HG03139 (cell line): ENCODE data around the gene WFDC1.
"Not testable (repeated sequence)": the region's sequence is repeated elsewhere in the genome, so short reads cannot be mapped to it uniquely, and the experiment has no call there.

ENCODE experiments used
- ATAC-seq: cut with Tn5 transposase; IDR thresholded peaks from one replicate; pipeline ENCODE4 v1.9.1; 2021; ENCODE audit not compliant: unreplicated experiment

Gene WFDC1

DNA sequence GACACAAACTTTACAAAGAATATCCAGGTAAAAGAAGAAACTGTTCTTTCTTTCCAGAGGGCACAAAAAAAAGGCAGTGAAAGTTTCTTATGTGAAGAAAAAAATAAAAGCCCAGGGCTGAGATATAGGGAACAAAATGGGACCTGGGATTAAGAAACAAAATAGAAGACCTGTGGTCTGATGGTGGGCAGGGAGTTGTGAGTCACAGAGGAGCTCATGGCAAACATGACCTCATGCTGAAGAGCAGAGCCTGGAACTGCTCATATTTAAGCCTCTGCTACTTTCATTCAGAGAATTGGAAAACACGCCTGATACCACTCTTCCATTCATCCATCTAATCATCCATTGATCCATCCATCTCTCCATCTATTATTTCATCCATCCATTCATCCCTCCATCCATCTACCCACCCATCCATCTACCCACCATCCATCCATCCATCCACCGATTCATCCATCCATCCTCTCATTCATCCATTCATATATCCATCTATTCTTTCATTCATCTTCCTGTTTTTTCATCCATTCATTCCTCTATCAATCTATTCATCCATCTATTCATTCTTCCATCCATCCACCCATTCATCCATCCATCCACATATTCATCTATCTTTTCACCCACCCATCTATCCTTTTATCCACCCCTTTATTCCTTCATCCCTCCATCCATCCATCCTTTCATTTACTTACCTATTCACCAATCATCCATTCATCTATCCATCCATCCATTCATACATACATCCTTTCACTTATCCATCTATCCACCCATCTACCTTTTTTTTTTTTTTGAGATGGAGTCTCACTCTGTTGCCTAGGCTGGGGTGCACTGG is 30.0 kb downstream of the WFDC1 start:
- ATAC-seq = no peak

DNA sequence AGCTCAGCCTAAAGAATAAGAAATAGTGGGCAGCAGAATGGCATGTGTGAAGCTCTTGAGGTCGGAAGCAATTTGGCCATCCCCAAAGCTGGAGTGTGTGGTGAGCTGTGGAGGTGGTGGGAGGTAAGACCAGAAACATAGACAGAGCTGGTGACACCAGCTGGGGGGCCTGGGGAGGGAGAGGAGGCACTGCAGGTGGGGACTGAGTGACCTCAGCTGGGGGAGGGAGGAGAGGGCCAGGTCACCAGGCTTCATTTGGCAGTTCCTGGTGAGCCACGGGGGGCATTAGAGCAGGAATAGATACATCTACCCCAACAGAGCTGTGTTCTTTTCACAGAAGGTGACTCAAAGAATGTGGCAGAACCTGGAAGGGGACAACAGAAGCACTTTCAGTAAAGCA is 31.9 kb downstream of the WFDC1 start:
- no peak for ATAC-seq

DNA sequence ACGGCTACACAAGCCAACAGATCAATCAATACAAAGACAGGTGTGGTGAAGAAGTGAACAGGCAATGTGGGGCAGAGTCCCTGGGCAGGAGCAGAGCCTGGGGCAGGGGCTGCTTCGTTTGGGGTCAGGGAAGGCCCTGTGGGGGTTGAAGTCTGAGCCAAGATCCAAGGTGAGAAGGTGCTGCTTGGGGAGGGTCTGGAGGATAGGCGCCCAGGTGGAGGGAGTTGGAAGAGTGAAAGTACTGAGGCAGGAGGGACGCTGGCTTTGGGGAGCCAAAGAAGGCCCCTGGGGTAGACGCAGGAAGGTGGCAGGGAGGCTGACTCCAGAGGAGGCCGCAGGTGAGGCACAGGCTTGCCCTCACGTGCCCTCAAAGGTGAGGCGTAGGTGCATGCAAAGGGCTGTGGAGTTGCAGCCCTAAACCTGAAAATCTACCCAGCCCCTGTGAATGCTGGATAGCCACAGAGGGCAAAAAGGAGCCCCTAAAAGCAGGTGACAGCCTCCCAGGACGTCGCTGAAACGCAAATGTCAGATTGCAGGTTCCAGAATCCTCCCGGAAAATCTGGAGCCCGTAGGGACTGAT is 33.3 kb downstream of the WFDC1 start:
- no peak for ATAC-seq

DNA sequence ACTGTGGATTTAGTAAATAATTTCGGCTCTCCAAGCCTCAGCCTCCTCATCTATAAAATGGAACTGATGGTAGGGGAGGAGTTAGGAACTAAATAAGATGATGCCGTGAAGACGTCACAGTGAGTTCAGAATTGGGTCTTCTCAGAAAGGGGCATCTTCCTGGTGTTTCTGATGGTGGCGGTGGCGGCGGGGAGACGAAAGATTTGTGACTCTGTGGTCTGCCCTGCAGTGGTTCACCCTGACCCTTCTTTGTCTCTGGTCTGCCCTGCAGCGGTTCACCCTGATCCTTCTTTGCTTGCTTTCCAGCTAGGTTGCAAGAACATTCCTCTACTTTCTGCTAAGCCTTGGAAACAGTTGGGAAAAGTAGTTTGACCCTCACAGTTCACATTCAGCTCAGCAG is 34.3 kb downstream of the WFDC1 start:
- no peak for ATAC-seq

DNA sequence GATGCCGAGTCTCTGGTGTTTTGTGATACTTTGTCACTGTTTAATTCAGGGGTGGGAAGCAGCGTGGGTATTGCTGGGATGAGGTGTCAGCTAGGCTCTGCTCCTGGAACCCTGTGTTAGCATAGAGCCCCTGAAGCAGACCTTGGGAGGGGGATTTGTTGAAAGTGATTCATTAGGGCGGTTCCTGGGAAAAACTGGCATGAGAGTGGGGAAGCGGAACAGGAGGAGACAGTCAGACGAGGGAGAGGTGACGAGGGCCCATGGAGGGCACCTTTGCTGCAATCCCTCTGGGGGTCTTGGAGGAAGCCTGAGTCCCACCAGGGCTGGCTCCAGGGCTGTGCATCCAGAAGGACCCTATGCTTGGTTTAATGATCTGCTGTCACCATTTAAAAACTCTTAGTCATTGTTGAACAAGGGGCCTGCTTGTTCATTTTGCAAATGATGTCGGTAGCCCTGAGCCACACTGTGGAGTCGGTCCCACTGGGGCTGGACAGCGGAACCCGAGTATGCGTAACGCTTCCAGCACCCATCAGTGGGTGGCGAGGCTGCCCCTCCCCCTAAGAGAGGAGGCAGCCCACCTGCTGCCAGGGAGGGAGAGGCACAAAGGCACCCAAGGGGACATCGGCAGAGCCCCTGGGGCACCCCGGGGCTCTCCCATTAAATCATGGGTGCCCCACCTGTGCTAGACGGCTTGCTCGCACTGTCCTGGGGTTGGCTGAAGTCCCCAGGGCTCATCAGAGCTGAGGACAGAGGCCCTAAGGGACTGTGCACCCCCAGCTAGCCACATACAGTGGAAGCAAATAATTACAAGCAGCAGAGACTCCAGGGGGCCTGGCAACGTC is 35.4 kb downstream of the WFDC1 start:
- no peak for ATAC-seq

DNA sequence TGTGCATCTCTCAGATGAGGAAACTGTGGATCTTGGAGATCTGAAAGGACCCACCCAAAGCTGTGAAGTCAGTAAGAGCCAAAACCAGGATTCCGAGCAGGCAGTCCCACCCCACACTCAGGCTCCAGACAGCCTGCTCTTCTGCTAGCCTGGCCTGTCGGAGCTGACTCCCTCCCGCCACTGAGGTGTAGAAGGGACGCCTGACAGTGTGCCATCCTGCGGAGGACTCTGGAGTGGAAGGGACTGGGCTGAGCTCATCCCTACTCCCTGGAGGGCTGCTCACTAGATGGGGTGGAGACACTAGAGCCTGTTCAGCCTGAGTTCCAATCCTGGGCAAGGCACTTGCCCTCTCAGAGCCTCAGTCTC is 36.0 kb downstream of the WFDC1 start:
- no peak for ATAC-seq

DNA sequence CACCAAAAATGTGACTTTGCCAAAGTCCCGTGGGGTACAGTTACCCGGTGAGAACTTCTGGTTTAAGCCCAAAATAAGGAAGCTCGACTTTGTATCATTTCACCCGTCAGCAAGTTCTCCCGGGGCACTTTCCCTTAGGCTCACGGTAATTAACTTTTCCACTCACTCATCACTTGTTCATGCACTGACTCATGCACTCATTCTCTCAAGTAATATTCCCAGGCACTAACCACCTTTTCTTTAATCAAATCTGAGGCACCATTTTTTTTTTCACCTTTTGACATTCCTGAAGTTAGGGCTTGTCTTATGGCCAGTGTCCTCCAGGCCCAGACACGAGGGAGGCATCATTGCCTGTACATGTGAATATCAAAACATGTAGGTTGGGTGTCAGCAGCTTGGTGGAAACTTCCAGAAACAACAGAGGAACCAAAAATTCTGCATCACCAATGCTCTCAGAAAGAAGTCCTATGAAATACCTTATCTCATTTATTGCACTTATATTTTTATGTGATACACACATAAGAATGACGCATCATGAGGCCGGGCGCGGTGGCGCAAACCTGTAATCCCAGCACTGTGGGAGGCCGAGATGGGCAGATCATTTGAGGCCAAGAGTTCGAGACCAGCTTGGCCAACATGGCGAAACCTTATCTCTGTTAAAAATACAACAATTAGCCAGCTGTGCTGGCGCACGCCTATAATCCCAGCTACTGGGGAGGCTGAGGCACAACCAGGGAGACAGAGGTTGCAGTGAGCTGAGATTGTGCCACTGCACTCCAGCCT is 37.5 kb downstream of the WFDC1 start:
- no peak for ATAC-seq

DNA sequence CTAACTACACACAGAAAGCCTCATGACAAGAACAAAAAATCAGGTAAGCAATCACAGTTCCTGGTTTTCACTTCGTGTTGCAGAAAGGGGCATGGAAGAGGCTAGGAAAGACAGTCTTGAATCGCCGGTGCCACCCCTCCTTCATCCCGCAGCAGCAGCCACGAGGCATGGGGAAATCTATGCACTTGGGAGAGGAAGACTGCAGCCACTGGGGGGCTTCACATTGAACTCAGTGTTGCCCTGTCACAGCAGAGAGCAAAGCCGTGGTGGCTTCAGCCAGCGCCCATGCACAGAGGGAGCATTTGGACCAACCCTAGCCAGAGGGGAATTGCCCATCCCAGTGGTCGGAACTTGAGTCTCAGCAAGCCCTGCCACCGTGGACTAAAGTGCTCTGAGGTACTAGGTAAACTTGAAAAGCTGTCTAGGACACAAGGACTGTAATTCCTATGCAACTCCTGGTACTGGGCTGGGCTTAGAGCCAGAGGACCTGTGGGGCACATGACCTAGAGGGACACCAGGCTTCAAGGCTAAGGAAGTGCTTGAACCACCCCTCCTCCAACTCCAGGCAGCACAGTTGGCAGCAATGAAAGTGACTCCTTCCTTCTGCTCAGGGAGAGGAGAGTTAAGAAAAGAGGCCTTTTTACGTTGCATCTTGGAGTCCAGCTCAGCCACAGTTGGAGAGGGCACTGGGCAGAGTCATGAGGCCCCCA is 38.5 kb downstream of the WFDC1 start:
- ATAC-seq = no peak

DNA sequence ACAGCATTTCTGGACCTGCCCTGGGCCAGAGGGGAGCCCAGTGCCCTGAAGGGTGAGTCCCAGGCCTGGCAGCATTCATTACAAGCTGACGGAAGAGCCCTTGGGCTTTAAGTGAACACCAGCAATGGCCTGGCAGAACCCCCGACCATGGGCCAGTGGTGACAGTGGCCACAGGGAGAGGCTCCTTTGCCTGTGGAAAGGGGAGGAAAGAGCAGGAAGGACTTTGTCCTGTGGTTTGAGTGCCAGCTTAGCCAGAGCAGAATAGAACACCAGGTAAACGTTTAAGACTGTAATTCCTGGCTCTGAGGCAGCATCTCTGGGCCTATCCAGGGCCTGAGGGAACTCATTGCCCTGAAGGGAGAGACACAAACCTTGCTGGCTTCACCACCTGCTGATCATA is 39.4 kb downstream of the WFDC1 start:
- no peak for ATAC-seq

DNA sequence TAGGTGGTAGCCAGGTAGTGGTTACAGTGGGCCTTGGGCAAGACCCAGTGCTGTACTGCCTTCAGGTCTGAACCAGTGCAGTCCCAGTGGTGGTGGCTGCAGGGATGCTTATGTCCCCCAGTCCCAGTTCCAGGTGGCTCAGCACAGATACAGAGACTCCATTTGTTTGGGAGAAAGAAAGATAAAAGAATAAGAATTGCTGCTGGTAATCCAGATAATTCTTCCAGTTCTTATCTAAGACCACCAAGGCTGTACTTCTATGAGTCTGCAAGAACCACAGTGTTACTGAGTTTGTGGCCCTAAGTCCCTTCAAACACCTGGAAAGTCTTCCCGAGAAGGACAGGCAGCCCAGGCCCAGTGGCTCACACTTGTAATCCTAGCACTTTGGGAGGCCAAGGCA is 39.8 kb downstream of the WFDC1 start:
- ATAC-seq = no peak

DNA sequence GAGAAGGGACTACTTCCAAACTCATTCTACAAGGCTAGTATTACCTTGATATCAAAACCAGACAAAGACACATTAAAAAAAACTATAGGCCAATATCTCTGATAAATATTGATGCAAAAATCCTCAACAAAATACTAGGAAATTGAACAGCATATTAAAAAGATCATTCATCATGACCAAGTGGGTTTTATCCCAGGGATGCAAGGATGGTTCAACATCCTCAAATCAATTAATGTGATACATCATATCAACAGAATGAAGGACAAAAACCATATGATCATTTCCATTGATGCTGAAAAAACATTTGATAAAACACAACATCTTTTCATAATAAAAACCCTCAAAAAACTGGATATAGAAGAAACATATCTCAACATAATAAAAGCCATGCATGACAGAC is 42.6 kb downstream of the WFDC1 start:
- not testable (repeated sequence) for ATAC-seq

DNA sequence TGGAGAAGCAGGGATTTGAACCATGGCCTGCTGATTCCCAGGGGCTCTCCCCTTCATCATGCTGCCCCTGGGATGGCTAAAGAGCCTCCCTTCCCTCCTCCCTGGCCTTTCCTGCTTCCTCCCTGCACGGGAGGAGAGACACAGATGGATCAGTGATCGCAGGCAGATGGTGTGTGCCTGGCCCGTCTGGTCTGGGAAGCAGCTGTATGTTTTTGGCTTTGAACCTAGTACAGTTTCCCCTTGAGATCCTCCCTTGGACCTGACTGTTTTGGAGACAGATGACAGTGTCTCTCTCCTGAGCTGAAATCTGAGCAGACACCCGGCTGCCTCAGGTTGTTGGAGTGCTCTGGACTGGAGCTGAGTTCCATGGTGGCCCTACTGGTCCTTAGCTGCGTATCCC is 44.6 kb downstream of the WFDC1 start:
- no peak for ATAC-seq

DNA sequence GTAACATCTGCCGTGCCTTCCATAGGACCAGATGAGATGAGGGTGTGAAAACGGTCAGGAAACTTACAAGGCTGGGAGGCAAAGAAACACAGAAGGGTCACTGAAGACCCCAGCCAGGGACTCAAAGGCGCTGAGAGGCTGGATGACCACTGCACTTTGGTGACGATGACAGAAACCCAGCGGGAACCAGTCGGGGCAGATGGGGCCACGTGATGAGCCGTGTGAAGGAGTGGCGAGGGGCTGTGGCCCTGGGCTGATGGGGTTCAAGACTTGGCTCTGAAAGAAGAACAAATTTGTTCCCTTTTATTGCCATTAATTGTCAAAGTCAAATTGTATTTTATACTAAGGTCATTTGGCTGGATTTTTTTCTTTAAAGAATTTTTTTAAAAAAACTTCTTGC is 45.1 kb downstream of the WFDC1 start:
- ATAC-seq = no peak

DNA sequence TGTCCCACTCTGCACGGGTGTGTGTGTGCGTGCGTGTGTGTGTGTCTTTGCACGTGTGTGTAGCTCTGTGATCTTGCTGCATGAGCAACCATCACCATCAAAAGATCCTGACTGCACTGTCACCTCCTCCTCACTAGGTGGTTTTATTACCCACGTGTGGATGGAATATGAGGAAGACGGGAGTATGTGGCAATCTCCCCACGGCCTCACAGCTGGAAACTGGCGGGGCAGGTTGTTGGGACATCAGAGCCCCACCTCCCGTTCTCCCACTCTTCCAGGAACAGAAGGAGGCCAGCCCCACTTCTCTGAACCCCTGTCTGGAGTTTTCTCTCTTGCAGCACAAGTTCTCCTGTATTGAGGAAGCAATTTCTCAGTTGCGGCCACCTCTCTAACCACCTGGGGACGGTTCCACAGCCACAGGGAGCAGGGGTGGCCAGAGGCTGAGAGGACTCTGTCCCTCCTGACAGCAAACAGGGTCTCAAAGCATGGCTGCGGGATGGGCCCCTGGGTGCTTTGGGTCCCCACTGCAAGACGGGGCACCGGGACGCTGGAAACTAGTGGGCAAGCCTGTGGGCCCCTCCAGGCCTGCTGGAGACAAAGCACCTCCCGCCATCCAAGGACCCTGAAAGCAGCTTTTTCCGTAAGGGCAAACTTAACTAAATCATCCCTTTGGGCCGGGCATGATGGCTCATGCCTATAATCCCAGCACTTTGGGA is 45.8 kb downstream of the WFDC1 start:
- ATAC-seq = no peak

DNA sequence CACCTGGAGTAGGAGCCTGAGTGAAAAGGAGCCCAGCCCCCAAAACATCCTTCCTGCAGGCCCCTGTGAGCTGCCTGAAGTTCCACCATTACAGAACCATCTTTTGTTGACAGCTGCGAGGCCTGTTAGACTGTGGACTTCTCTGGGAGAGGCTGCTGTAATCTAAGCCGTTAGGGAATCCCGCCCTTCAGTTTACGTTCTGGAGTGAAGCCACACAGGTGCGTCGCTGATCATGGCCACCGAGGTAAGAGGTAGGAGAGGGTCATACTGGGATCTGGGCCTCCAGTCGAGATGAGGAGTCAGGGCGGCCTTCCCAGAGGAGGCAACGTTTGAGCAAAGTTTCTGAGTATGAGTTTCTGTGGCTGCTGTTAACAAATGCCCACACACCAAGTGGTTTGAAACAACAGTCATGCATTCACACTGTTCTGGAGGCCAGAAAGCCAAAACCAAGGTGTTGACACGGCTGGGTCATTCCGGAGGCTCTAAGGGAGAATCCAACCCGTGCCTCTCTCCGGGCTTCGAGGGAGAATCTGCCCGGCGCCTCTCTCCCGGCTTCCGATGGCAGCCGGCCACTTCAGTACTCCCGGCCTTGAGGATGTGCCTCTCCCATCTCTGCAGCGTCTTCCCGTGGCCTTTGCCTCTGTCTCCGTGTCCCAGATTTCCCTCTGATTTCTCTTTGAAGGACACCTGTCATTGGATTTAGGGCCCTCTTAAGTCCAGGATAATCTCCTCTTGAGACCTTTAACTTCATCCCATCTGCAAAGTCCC is 47.0 kb downstream of the WFDC1 start:
- no peak for ATAC-seq

DNA sequence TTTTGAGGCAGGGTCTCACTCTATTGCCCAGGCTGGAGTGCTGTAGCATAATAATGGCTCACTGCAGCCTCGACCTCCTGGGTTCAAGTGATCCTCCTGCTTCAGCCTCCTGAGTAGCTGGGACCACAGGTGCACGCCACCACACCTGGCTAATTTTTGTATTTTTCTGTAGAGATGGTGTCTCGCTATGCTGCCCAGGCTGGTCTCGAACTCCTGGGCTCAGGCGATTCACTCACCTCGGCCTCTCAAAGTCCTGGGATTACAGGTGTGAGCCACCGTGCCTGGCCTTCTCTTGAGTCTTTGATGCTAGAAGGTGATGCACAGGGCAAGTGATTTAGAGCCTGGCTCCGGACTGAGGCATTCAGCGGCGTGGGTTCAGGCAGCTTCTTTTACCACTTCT is 49.1 kb downstream of the WFDC1 start:
- ATAC-seq = not testable (repeated sequence)

DNA sequence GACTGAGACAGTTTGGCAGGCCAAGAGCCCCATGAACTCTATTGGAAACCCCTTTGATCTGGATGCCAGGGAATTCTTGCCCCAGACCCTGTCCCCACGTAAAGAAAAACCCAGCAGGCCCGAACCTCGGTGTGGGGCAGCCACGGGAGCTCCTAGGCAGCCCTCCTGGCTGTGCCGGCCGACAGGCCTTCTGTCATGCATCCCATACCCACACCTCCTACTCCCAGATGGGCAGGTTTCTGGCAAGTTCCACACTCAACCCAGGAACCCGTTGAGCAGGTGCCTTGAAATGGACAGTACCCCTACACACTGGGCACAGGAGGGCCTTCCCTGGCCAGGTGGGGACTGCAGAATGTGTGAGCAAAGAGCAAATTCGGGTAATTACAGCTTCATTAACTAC is 50.1 kb downstream of the WFDC1 start:
- no peak for ATAC-seq

DNA sequence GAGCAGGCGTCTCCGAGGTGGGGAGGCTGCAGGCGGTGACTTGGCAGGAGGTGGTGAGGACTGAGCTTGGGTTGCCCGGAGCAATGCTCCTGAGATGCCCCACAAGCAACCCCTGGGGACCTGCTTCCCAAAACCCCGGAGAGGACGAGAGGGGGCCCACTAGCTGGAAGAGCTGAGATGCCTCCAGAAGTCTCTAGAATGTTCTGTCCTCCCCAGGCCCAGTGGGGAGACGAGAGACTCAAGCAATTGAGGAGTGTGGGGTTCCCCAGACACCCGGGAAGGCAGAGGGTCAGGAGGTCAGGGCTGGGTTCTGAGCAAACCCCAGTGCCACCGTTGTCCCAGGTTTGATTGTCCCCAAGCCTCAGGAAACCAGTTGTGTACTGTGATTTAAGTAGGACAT is 52.5 kb downstream of the WFDC1 start:
- no peak for ATAC-seq

DNA sequence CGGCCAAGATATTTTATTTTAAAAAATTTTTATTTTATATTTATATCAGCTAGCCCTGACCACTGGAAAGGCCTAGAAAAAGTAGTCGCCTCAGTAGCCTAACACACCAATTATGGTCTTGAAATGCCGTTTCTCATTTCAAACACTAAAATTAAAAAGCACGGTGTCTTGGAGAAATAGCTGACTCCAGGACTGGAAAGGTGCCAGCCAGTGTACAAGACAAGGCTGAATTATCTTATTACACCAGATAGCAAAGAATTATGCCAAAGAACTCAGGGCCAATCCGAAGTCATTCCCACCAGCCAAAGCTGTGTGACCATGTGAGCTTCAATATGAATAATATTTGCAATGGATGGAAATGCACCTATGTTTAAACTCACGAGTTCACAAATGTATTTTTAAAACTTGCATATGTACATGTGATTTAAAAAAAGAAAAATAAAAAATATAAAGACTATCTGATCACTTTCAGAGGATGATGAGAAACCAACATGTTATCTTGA is 53.8 kb downstream of the WFDC1 start:
- ATAC-seq = no peak
